Rectal smooth muscle tissue (tissue), 1 donor: ENCODE results near the gene PCAT7.
"Not testable (repeated sequence)": the region's sequence is repeated elsewhere in the genome, so short reads cannot be mapped to it uniquely, and the experiment has no call there.

Experiments used
- H3K27ac ChIP-seq: one replicate; pipeline ENCODE4 v1.7.0; 2013; ENCODE audit warnings: low read depth, low read length, inconsistent platforms
- H3K27me3 ChIP-seq: one replicate; pipeline ENCODE4 v1.7.0; 2013; ENCODE audit warnings: low read length; ENCODE audit not compliant: control insufficient read depth, insufficient read depth
- H3K36me3 ChIP-seq: one replicate; pipeline ENCODE4 v1.7.0; 2013; ENCODE audit warnings: low read length; ENCODE audit not compliant: control insufficient read depth, insufficient read depth
- H3K4me1 ChIP-seq: one replicate; pipeline ENCODE4 v1.7.0; 2013; ENCODE audit warnings: low read length; ENCODE audit not compliant: control insufficient read depth, insufficient read depth
- H3K4me3 ChIP-seq: one replicate; pipeline ENCODE4 v1.7.0; 2013; ENCODE audit warnings: low read length
- H3K9ac ChIP-seq: one replicate; pipeline ENCODE4 v1.7.0; 2013; ENCODE audit warnings: low read length

The PCAT7 gene

GRCh38 chr9:94568250-94568889 lies 13.5 kb downstream of the PCAT7 start:
- no peaks in the 10 kb centered on the region for H3K27me3 ChIP-seq
- H3K9ac ChIP-seq: no peak overlapping the region
- H3K4me1 ChIP-seq: no peaks in the 10 kb centered on the region
- H3K27ac ChIP-seq: no peak overlapping the region
- no peak overlapping the region for H3K4me3 ChIP-seq
- no peaks in the 10 kb centered on the region for H3K36me3 ChIP-seq

GRCh38 chr9:94568972-94569712 lies 14.3 kb downstream of the PCAT7 start:
- no peak overlapping the region for H3K4me3 ChIP-seq
- H3K9ac ChIP-seq: no peak overlapping the region
- H3K27ac ChIP-seq: no peak overlapping the region
- H3K27me3 ChIP-seq: no peaks in the 10 kb centered on the region
- no peaks in the 10 kb centered on the region for H3K4me1 ChIP-seq
- H3K36me3 ChIP-seq: no peaks in the 10 kb centered on the region

- Histone ChIP-seq H3K4me1 (peaks cover 7% of the 10 kb centered on the region), H3K27ac (no peak overlapping the region), H3K4me3 (no peak overlapping the region), H3K27me3 (no peaks in the 10 kb centered on the region), H3K9ac (no peak overlapping the region), H3K36me3 (no peaks in the 10 kb centered on the region)
Measured at GRCh38 chr9:94576131-94576530, 21.2 kb downstream of the PCAT7 start.

- H3K9ac ChIP-seq: no peak overlapping the region
- H3K27ac ChIP-seq: no peak overlapping the region
Measured at GRCh38 chr9:94577036-94577435, 22.2 kb downstream of the PCAT7 start.

GRCh38 chr9:94577571-94577970 lies 22.7 kb downstream of the PCAT7 start:
- Histone ChIP-seq H3K4me1 (peaks cover 7% of the 10 kb centered on the region), H3K27ac (no peak overlapping the region), H3K27me3 (no peaks in the 10 kb centered on the region), H3K9ac (no peak overlapping the region), H3K36me3 (no peaks in the 10 kb centered on the region), H3K4me3 (no peak overlapping the region)

More at GRCh38 chr9:94577036-94577435, 22.2 kb downstream of the PCAT7 start:
- H3K4me1 ChIP-seq: peaks cover 7% of the 10 kb centered on the region
- H3K36me3 ChIP-seq: no peaks in the 10 kb centered on the region
- no peaks in the 10 kb centered on the region for H3K27me3 ChIP-seq
- no peak overlapping the region for H3K4me3 ChIP-seq

- Histone ChIP-seq H3K9ac (no peak overlapping the region), H3K27me3 (no peaks in the 10 kb centered on the region), H3K36me3 (no peaks in the 10 kb centered on the region), H3K27ac (no peak overlapping the region), H3K4me3 (no peak overlapping the region), H3K4me1 (peaks cover 7% of the 10 kb centered on the region)
Measured at GRCh38 chr9:94581728-94582127, 26.8 kb downstream of the PCAT7 start.

- H3K9ac ChIP-seq: no peak overlapping the region
- no peak overlapping the region for H3K27ac ChIP-seq
- no peak overlapping the region for H3K4me3 ChIP-seq
- no peaks in the 10 kb centered on the region for H3K27me3 ChIP-seq
- no peaks in the 10 kb centered on the region for H3K36me3 ChIP-seq
- H3K4me1 ChIP-seq: no peaks in the 10 kb centered on the region
Measured at GRCh38 chr9:94584555-94584954, 29.7 kb downstream of the PCAT7 start.

GRCh38 chr9:94586316-94586715 lies 31.4 kb downstream of the PCAT7 start:
- Histone ChIP-seq H3K4me1 (no peaks in the 10 kb centered on the region), H3K27me3 (no peaks in the 10 kb centered on the region), H3K27ac (no peak overlapping the region), H3K4me3 (no peak overlapping the region), H3K36me3 (no peaks in the 10 kb centered on the region), H3K9ac (no peak overlapping the region)

GRCh38 chr9:94586814-94587213 lies 31.9 kb downstream of the PCAT7 start:
- H3K36me3 ChIP-seq: no peaks in the 10 kb centered on the region
- H3K4me1 ChIP-seq: no peaks in the 10 kb centered on the region
- no peak overlapping the region for H3K27ac ChIP-seq
- H3K4me3 ChIP-seq: no peak overlapping the region
- H3K27me3 ChIP-seq: no peaks in the 10 kb centered on the region
- no peak overlapping the region for H3K9ac ChIP-seq

GRCh38 chr9:94588681-94589080 lies 33.8 kb downstream of the PCAT7 start:
- no peak overlapping the region for H3K9ac ChIP-seq
- H3K27ac ChIP-seq: no peak overlapping the region
- no peaks in the 10 kb centered on the region for H3K4me1 ChIP-seq
- H3K27me3 ChIP-seq: no peaks in the 10 kb centered on the region
- no peaks in the 10 kb centered on the region for H3K36me3 ChIP-seq
- H3K4me3 ChIP-seq: no peak overlapping the region

GRCh38 chr9:94591046-94591545 lies 36.2 kb downstream of the PCAT7 start:
- H3K27ac ChIP-seq, H3K4me1 ChIP-seq, H3K27me3 ChIP-seq, H3K4me3 ChIP-seq, H3K9ac ChIP-seq, H3K36me3 ChIP-seq: not testable (repeated sequence)

- Histone ChIP-seq H3K4me3 (no peak overlapping the region), H3K4me1 (no peaks in the 10 kb centered on the region), H3K27ac (no peak overlapping the region), H3K27me3 (no peaks in the 10 kb centered on the region), H3K36me3 (no peaks in the 10 kb centered on the region), H3K9ac (no peak overlapping the region)
Measured at GRCh38 chr9:94591876-94592275, 37.0 kb downstream of the PCAT7 start.

- H3K27ac ChIP-seq, H3K4me1 ChIP-seq, H3K36me3 ChIP-seq, H3K27me3 ChIP-seq, H3K9ac ChIP-seq, H3K4me3 ChIP-seq: not testable (repeated sequence)
Measured at GRCh38 chr9:94592683-94593082, 37.8 kb downstream of the PCAT7 start.
